Ammon's horn (tissue), 1 donor: Measurements from ENCODE around the gene NCLN.
"Not testable (repeated sequence)": the region's sequence is repeated elsewhere in the genome, so short reads cannot be mapped to it uniquely, and the experiment has no call there.

Source experiments
- DNase-seq: peaks from one replicate; pipeline ENCODE4 v3.0.0-alpha.2; 2016; ENCODE audit warnings: low spot score

NCLN gene

DNA sequence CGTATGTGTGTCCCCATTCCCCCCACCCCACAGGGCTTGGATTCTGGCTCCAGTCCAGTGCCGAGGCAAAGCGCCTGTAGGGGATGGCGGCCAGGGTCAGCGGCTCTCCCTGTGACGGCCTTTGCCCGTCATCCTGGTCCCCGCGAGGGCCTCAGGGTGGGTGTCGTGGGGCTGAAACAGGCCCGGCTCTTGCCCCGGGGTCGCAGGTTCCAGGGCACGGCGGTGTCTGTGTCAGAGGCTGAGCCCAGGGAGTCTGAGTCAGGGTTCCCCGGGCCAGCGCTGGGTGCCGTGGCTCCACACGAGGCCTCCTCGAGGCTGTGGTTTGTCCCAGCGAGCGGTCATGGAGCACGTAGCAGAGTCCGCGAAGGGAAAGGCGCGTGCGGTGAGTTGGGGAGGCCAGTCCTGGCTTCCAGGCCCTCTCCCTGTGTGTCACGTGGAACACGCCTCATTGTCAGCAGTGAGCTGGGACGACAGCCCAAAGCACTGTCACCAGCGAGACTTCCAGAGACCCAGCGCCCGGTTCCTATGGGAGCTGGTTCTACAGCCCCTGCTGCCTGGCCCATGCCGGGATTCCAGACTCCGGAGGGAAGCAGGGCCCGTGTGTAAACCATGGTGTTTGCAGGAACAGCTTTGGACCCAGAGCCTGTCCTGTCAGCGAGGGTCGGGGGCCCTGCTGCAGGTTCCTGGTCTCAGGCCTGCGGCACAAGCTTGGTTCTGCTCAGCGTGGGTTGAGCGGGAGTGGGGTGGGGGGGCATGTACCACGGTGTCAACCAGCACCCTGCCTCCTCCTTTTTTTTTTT, 13.4 kb downstream of the NCLN start:
- no peak for DNase-seq

DNA sequence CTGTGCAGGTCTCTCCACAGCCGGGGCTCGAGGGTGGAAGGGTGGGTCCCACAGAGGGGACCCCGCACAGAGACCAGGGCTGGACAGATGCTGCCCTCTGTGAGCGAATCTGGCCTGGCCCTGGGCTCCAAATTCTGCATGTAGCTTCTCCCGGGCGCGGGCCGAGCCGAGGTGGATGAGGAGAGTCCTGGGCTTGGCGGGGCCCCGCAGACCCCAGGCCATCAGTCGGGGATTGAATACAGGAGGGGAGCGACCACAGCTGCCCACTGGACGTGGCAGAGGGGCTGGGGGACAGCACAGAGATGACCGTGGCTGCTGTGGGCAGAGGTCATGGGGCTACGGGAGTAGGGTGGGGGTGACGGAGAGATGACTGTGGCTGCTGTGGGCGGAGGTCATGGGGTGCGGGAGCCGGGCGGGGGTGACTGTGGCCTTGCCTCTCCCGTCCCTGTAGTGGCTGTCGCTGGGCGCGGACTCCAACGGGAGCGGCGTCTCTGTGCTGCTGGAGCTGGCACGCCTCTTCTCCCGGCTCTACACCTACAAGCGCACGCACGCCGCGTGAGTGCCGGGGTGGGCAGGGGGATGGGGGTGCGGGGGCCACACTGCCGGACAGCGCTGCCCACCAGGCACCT, 15.5 kb downstream of the NCLN start:
- no peak for DNase-seq

DNA sequence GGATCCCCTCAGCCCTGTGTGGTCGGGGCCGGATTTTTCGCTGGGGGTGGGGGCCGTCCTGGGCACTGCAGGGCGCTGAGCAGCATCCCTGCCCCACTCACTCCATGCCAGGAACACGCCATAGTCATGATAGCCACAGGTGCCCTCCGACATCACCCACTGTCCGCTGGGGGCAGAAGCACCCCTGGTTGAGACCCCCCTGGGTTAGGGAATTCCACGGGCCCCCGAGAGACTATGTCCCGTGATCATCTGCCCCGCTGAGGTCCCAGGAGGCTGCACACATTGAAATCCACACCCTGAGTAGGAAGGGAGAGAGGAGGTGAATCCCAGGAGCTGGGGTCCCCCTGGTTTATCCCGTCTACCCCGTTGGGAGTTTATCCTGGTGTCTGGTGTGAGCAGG, 16.2 kb downstream of the NCLN start:
- DNase-seq, result no peak

DNA sequence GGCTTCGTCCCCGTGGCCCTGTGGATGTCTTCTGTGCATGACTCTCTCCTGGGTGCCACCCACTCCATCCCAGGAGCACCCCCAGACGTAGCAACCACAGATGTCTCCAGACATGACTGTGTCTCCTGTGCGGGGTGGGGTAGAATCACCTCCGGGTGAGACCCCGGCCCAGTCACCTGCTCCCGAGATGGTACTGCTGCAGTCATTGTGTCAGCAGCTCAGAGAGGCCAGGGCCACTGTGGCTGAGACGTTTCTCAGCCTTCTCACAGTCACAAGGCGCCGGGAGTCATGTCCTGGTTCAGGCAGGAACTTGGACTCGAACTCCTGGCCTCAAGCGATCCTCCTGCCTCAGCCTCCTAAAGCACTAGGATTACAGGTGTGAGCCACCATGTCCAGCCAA, 16.6 kb downstream of the NCLN start:
- DNase-seq, result no peak

DNA sequence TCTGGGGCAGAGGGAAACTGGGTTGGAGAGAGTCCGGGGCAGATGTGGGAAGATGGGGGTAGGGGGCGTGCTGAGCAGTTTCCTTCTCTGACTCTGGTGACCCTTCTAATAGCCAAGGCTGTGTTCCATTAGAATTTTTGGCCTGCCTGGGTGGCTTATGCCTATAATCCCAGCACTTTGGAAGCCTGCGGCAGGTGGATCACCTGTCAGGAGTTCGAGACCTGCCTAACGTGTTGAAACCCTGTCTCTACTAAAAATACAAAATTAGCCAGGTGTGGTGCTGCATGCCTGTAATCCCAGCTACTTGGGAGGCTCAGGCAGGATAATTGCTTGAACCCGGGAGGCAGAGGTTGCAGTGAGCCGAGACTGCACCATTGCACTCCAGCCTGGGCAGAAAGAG, 17.2 kb downstream of the NCLN start:
- DNase-seq, result not testable (repeated sequence)

DNA sequence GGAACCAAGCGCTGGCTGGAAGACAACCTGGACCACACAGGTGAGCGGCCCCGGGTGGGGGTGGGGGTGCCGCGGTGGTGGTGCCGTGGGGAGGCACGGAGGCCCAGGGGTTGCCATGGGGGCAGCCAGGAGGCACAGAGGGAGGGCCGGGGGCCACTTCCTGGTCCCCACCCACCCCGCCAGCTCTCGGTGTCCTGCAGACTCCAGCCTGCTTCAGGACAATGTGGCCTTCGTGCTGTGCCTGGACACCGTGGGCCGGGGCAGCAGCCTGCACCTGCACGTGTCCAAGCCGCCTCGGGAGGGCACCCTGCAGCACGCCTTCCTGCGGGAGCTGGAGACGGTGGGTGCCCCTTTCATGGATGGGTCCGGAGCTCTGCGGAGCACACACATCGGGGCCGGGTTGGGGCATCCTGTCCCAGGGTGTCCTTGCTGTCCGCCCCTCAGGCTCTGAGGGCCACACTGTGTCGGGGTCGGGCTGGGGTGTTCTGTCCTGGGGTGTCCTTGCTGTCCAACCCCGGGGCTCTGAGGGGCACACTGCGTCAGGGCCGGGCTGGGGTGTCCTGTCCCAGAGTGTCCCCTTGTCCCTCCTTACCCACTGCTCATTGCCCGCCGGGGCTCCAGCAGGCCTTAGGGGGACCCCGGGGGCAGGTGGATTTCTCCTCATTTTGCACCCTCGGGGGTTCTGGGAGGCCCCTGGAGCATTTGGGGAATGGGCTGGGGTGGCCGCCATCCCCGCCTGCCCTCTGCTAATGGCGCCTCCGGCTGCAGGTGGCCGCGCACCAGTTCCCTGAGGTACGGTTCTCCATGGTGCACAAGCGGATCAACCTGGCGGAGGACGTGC, 18.3 kb downstream of the NCLN start:
- DNase-seq, result no peak

DNA sequence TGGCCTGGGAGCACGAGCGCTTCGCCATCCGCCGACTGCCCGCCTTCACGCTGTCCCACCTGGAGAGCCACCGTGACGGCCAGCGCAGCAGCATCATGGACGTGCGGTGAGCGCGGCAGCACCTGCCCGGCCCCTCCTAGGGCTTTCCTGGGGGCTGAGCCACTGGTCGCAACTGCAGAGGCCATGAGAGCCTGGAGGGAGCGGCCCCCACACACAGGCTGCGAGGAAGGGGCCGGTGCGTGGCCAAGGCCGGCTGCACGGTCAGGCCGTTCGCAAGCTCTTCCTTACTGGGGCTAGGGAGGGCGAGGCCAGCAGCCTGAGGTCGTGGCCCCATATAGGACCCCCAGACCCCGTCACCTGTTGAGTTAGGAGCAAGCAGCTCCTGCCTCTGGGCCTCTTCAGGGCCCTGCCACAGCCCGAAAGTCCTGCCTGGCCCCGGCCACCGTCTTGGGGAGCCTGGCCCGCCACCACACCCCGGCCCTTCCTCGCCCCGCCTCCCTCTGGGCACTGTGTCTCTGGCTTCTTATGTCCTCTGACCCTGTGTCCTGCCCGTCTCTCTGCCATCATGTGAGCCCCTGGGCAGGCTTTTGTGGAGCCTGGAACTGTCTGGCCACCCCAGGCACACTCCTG, 19.0 kb downstream of the NCLN start:
- no peak for DNase-seq

DNA sequence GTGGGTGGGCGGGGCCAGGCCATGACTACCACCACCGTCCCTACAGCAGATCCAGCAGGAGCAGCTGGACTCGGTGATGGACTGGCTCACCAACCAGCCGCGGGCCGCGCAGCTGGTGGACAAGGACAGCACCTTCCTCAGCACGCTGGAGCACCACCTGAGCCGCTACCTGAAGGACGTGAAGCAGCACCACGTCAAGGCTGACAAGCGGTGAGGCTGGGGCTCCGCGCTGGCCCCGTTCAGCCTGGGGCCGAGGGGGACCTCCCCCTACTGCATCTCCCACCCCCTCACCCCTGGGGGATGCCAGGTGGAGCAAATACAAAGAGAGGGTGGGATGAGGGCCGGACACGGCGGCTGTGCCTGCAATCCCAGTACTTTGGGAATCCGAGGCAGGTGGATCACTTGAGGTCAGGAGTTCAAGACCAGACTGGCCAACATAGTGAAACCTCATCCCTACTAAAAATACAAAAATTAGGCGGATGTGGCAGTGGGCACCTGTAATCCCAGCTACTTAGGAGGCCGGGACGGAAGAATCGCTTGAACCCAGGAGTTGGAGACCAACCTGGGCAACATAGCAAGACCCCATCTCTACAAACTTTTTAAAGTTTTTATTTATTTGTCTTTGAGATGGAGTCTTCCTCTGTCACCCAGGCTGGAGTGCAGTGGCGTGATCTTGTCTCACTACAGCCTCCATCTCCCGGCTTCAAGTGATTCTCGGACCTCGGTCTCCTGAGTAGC, 20.7 kb downstream of the NCLN start:
- no peak for DNase-seq

DNA sequence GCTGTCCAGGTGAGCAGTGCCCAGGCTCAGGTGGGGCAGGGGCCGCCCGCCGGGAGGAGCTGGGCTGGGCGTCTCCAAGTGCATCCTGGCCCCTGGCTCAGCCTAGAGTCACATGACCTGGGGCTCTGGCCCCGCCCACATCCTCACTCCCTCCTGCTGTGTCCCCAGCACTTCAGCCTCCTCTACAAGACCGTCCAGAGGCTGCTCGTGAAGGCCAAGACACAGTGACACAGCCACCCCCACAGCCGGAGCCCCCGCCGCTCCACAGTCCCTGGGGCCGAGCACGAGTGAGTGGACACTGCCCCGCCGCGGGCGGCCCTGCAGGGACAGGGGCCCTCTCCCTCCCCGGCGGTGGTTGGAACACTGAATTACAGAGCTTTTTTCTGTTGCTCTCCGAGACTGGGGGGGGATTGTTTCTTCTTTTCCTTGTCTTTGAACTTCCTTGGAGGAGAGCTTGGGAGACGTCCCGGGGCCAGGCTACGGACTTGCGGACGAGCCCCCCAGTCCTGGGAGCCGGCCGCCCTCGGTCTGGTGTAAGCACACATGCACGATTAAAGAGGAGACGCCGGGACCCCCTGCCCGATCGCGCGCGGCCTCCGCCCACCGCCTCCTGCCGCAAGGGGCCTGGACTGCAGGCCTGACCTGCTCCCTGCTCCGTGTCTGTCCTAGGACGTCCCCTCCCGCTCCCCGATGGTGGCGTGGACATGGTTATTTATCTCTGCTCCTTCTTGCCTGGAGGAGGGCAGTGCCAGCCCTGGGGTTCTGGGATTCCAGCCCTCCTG, 21.9 kb downstream of the NCLN start:
- no peak for DNase-seq

DNA sequence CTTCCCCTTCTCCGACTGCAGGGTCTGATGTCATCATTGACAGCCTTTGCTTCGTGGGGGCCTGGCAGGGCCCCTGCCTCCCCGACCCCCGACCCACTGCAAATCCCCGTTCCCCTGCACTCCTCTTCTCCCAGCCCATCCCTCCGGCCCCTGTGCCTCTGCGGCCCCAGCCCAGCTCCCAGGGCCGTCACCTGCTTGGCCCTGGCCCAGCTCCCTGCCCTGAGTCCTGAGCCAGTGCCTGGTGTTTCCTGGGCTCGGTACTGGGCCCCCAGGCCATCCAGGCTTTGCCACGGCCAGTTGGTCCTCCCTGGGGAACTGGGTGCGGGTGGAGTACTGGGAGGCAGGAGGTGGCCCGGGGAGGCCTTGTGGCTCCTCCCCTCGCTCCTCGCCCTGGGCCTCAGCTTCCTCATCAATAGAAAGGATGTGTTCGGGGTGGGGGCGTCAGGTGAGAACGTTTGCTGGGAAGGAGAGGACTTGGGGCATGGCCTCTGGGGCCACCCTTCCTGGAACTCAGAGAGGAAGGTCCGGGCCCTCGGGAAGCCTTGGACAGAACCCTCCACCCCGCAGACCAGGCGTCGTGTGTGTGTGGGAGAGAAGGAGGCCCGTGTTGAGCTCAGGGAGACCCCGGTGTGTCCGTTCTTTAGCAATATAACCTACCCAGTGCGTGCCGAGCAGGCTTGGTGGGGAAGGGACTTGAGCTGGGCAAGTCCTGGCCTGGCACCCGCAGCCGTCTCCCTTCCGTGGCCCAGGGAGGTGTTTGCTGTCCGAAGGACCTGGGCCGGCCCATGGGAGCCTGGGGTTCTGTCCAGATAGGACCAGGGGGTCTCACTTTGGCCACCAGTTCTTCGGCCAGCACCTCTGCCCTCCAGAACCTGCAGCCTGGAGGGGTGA, 22.8 kb downstream of the NCLN start:
- no peak for DNase-seq

DNA sequence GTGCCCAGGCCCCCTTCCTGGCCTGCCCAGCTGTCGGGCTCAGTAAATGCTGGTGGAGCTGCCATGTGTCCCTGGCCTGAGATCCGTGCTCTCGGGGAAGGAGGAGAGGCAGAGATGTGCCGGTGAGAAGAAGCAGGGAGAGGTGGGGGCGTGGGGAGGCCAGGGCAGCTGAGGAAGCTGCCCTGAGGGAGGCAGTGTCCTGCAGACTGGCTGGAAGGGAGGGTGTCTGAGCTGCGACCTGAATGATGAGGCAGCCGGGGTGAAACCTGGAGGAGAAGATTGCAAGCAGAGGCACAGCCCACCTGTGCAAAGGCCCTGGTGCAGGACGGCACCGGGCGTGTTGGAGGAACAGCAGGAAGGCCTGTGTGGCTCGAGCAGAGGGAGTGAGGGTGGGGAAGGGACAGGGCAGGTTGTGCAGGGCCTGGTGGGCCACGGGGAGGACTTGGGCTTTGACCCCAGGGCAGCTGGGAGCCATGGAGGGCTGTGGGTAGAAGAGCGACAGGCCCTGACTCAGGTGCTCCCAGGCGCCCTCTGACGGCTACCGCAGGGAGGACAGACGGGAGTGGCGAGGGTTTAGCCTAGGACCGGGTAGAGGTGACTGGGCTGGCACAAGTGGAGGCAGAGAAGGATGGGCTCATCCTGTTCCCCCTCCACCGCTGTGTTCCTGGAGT, 24.8 kb downstream of the NCLN start:
- DNase-seq, result no peak

DNA sequence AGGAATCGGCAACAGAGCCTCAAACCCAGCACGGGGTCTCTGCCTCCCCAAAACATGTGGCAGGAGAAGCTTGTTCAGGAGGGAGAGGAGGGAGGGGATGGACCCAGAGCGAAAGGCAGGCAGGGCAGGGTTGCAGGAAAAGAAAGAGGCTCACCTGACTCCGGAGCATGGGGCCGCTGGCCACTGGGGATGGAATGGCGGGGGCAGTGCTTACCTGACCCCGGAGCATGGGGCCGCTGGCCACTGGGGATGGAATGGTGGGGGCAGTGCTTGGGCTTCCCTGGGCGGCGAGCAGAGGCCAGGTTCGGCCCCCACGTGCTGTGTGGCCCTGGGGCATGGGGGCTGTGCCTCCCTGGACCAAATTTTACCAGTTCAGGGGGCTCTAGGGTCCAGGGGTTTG, 25.5 kb downstream of the NCLN start:
- DNase-seq, result no peak

DNA sequence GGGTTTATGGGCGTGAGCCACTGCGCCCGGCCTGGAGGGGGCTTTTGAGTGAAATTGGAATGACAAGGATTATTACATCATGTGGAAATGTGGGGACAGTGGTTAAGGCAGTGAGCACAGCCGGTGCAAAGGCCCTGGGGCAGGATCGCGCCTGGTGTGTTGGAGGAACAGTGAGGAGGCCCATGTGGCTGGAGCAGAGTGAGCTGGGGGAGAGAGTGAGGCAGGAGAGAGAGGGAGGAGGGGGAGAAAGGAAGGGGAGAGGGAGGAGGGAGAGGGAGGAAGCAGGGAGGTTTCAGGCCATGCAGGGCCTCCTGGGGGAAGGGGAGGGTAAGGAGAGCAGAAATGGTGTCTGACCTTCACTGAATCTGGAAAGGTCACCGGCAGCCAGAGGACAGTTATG, 27.4 kb downstream of the NCLN start:
- no peak for DNase-seq

DNA sequence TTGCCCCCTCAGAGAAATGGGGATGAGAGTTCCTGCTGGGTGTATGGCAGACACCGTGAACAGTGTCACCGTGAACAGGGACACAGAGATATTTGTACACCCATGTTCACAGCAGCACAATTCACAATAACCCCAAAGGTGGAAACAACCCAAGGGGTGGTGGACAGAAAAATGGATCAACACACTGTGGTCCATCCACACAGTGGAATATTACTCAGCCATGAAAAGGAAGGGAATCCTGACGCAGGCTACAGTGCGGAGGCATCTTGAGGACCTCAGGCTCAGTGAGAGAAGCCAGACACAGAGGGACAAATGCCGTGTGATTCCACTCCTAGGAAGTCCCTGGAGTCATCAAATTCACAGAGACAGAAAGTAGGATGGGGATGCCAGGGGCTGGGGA, 31.1 kb downstream of the NCLN start:
- no peak for DNase-seq

DNA sequence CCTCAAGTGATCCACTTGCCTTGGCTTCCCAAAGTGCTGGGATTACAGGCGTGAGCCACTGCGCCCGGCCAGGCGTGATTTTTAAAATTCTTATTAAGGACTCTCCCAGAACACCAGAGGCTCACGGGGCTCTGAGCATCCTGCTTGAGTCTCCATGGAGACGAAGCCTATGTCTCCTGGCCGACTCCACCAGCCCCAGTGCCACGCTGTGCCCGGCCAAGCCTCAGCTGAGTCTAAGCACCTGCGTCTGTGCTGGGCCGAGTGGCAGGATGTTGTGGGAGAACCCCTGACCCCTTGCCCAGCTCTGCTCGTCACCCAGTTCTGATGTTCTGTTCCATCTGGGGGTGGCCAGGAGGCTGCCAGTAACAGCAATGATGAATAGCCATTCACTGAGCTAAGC, 34.8 kb downstream of the NCLN start:
- DNase-seq, result no peak

DNA sequence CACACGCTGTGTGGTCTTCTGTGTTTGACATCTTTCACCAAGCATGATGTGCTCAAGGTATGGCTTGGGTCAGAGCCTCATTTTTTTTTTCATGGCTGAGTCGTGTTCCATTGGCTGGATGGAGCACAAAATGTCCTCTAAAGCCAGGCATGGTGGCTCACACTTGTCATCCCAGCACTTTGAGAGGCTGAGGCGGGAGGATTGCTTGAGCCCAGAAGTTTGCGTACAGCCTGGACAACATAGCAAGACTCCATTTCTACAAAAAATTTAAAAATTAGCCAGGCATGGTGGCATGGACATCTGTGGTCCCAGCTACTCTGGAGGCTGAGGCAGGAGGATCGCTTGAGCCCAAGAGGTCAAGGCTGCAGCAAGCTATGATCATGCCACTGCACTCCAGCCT, 35.8 kb downstream of the NCLN start:
- not testable (repeated sequence) for DNase-seq

DNA sequence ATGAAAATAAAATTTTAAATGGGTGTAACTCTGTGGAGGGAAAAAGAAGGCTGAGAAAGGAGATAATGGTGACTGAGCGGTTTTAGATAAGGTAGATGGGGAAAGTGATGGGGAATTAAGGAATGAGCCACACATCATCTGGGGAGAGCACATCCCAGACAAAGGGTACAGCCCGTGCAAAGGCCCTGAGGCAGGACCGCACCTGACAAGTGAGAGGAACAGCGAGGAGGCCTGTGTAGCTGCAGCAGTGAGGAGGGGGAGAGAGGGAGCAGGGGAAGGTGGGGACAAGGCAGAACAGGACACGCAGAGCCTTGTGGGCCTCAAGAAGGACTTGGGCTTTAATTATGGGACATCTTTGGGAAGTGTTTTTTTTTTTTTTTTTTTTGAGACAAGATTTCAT, 37.0 kb downstream of the NCLN start:
- DNase-seq, result no peak

DNA sequence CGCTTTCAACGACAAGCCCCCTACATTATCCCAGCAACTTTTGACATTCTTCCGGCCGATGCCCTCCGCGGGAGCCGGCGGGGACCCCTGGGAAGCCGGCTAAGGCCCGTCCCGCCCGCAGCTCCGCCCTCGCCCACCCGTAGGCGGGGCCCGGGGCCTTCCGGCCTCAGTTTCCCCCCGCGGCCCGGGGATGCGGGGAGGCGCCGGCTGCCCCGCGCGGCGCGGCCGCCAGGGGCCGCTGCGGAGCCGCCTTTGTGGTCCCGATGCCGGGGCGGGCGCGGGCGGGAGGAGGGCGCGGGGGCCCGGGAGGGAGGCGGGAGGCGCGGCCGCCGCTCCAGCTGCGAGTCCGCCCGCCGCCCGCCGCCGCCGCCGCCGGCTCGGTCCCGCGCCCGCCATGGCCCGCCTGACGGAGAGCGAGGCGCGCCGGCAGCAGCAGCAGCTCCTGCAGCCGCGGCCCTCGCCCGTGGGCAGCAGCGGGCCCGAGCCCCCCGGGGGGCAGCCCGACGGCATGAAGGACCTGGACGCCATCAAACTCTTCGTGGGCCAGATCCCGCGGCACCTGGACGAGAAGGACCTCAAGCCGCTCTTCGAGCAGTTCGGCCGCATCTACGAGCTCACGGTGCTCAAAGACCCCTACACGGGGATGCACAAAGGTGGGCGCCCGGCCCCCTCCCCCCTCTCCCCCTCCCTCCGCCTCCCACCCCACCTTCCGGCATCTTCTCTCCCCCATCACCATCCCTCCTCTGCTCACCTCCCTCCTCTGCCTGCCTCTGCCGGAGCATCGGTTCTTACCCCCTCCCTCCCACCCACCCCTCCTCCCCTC, 38.8 kb downstream of the NCLN start, which contains the start of gene CELF5:
Gene CELF5, plus strand, starts transcription at position 316 of the 823 bp plus-strand sequence. Its CDS starts 79 bp downstream, at position 395.
- DNase-seq, result peak; percentile 42

DNA sequence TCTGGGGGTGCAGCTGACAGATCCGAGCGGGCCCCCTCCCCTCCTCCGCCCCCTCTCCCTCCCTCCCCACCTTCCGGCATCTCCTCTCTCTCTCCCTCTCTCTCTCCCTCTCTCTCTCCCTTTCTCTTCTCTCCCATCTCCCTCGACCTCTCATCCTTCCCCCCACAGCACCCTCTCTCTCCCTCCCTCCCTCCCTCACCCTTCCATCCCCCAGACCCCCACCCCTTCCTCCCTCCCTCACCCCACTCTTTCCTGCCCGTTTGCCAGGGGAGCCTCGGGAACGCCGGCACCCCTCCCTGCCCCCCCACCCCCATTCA, 39.4 kb downstream of the NCLN start:
- no peak for DNase-seq
